Measurements from ENCODE around the gene SUPT4H1. TPM values are rescaled to one million over a fixed set of nuclear protein-coding genes. Genes with fewer than 3 reads are reported as not detected.
A peak's percentile ranks its signal among the peaks of the same experiment; 100 is the strongest.

The SUPT4H1 gene
- total and polyA plus RNA-seq, 9 of the 15 experiments (the other 6 are each of a cell fraction or from before 2014, with no cell fraction given) = 62.1 to 320 (median 117) TPM

- TF ChIP-seq ZMIZ1 (IDR thresholded peaks at IDR 0.05; ENCODE audit: low read depth in 2 of 2, low read length in 2 of 2) (0 out of 4 replicates have a peak, but pooled peaks of 1 of the 2 experiments have one; percentile 47), RBM22 (IDR thresholded peaks at IDR 0.05; ENCODE audit: low read depth, low read length, poor library complexity, severe bottlenecking) (no peak), HEY1 (CRISPR knock-in tag; IDR thresholded peaks at IDR 0.05; ENCODE audit: borderline replicate concordance) (no peak), CCNT2 (IDR thresholded peaks at IDR 0.05; ENCODE audit: borderline replicate concordance, extremely low read depth, insufficient read length, low read depth, low read length) (peak; percentile 53), NCOA1 (IDR thresholded peaks at IDR 0.05; ENCODE audit: low read depth) (peak; percentile 74; the same call in 1 of the 2 replicates), ZNF584 (CRISPR knock-in tag; IDR thresholded peaks at IDR 0.05; ENCODE audit: low read depth) (0 out of 2 replicates have a peak, but pooled peaks have one; percentile 29), RERE (CRISPR knock-in tag; IDR thresholded peaks at IDR 0.05; ENCODE audit: borderline replicate concordance) (no peak), ZNF764 (CRISPR knock-in tag; IDR thresholded peaks at IDR 0.05; ENCODE audit: low read depth) (no peak), NUFIP1 (IDR thresholded peaks at IDR 0.05; ENCODE audit: partially characterized antibody) (no peak)
- TF ChIP-seq, protein P1, sequence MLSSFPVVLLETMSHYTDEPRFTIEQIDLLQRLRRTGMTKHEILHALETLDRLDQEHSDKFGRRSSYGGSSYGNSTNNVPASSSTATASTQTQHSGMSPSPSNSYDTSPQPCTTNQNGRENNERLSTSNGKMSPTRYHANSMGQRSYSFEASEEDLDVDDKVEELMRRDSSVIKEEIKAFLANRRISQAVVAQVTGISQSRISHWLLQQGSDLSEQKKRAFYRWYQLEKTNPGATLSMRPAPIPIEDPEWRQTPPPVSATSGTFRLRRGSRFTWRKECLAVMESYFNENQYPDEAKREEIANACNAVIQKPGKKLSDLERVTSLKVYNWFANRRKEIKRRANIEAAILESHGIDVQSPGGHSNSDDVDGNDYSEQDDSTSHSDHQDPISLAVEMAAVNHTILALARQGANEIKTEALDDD (IDR thresholded peaks at IDR 0.05) = peak; percentile 65; the same call in 1 of the 2 replicates
- TF ChIP-seq, protein P2, sequence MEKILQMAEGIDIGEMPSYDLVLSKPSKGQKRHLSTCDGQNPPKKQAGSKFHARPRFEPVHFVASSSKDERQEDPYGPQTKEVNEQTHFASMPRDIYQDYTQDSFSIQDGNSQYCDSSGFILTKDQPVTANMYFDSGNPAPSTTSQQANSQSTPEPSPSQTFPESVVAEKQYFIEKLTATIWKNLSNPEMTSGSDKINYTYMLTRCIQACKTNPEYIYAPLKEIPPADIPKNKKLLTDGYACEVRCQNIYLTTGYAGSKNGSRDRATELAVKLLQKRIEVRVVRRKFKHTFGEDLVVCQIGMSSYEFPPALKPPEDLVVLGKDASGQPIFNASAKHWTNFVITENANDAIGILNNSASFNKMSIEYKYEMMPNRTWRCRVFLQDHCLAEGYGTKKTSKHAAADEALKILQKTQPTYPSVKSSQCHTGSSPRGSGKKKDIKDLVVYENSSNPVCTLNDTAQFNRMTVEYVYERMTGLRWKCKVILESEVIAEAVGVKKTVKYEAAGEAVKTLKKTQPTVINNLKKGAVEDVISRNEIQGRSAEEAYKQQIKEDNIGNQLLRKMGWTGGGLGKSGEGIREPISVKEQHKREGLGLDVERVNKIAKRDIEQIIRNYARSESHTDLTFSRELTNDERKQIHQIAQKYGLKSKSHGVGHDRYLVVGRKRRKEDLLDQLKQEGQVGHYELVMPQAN (IDR thresholded peaks at IDR 0.05; ENCODE audit: borderline replicate concordance) = peak; percentile 44; the same call in 1 of the 2 replicates
Measured at GRCh38 chr17:58364270-58364942, 12.4 kb upstream of the SUPT4H1 start (continued).
